ENCODE data around the gene NMT2.

DNA sequence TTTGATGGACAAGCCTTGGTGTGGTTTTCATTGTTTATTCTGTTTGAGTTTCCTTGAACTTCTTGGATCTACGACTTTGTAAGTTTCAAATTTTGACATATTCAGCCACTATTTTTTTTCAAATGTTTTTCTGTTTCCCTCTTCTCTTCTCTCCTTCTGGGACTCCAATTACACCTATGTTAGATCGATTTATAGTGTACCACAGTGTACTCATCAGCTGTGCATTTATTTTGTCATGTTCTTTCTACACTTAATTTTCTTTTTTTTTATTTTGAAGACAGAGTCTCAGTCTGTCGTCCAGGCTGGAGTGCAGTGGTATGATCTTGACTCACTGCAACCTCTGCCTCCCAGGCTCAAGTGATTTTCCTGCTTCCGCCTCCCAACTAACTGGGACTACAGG is 108.6 kb downstream of the NMT2 start:
- TF ChIP-seq POLR2A (IDR thresholded peaks at IDR 0.05; ENCODE audit: low read depth, low read length) (no peak), POLR2AphosphoS5 (IDR thresholded peaks at IDR 0.05; ENCODE audit: low read depth, low read length) (no peak)
